HG03280 (cell line): ENCODE data around the gene TBCA.

ENCODE experiments used
- ATAC-seq: cut with Tn5 transposase; IDR thresholded peaks from one replicate; pipeline ENCODE4 v1.9.1; 2021; ENCODE audit warnings: mild to moderate bottlenecking, moderate library complexity; ENCODE audit not compliant: unreplicated experiment

The TBCA gene, protein sequence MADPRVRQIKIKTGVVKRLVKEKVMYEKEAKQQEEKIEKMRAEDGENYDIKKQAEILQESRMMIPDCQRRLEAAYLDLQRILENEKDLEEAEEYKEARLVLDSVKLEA

GRCh38 chr5:77775790-77776553, at the start of gene TBCA:
TSS of gene TBCA (minus strand) at chr5:77776339. CDS start at chr5:77776257, 82 bp downstream.
- ATAC-seq, result peak; percentile 91

DNA sequence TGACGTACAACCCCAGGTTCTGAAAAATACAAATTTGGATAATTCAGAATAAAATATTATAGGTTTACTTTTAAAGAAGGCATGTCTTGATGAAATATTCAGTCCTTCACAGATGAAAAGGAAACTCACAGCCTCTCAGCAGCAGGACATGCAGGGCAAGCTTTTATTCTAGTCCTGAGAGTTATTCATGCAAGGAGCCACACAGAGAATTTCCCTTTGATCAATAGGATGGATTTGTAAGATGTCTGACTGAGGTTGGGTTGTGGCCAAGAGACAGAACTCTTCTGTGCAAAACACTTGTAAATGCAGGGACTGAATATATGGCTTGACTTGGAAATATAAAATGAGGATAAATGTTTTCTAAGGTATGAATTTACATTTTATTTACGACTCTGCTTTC, 48.8 kb upstream of the TBCA start:
- no peak for ATAC-seq

DNA sequence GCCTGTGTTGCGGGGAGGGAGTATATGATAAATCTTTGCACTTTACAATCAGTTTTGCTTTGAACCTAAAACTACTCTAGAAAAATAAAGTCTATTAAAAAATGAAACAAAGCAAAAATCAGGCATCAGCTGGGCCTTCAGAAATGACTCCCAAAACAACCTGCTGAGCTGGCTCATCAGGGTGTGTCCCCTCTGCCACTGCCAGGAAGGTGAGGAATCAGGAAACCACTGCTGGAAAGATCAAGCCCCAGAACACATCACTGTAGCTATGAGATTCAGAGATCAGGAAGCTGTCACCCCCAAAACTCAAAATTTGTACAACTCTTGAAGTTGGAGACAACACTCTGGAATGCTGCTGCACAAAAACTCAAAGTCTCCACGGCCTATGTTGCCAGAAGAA, 40.5 kb upstream of the TBCA start:
- no peak for ATAC-seq

- ATAC-seq, result no peak
Measured at GRCh38 chr5:77812926-77813589, 36.9 kb upstream of the TBCA start.

DNA sequence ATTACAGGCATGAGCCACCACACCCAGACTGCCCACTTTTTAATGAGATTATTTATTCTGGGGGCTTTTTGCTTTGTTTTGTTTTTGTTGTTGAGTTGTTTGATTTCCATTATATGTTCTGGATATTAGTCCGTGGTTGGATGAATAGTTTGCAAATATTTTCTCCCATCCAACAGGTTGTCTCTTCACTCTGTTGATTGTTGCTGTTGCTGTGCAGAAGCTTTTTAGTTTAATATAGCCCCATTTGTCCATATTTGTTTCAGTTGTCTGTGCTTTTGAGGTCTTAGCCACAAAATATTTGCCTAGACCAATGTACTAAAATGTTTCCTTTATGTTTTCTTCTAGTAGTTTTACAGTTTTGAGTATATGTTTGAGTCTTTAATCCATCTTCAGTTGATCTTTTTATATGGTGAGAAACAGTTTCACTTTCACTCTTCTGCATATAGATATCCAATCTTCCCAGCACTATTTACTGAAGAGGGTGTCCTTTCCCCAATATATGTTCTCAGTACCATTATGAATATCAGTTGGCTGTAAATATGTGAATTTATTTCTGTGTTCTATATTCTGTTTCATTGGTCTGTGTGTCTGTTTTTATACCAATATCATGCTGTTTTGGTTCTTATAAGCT, 30.2 kb upstream of the TBCA start:
- no peak for ATAC-seq

GRCh38 chr5:77798456-77798855, 22.3 kb upstream of the TBCA start:
- no peak for ATAC-seq

- ATAC-seq, result no peak
Measured at GRCh38 chr5:77797136-77797535, 21.0 kb upstream of the TBCA start.

DNA sequence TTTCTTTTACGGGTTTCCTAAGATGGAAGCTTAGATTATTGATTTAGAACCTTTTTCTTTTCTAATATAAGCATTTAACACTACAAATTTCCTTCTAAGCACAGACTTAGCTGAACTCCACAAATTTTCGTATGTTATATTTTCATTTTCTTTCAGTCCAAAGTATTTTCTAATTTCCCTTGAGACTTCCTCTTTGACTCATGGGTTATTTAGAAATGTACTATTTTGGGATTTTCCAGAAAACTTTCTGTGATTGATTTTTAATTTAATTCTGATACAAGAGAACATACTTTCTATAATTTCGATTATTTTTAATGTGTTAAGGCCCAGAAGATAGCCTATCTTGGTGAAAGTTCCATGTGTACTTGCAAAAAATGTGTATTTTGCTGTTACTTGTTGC, 19.7 kb upstream of the TBCA start:
- ATAC-seq, result no peak

DNA sequence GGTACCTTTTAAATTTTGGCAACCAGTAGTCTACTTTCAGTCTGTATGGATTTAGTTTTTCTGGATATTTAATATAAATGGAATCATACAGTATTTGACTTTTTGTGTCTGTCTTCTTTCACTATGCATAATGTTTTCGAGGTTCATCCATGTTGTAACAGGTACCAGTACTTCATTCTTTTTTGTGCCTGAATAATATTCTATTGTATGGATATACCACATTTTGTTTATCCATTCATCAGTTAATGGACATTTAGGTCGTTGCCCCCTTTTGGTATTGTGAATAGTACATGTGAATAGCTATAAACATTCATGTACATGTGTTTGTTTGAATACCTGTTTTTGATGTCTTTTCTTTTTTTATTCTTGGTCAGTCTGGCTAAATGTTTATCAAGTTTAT, 19.1 kb upstream of the TBCA start:
- no peak for ATAC-seq

GRCh38 chr5:77791926-77792325, 15.8 kb upstream of the TBCA start:
- ATAC-seq, result no peak

- ATAC-seq, result no peak
Measured at GRCh38 chr5:77791356-77791755, 15.2 kb upstream of the TBCA start.

- no peak for ATAC-seq
Measured at GRCh38 chr5:77785229-77785628, 9.1 kb upstream of the TBCA start.

- ATAC-seq, result no peak
Measured at GRCh38 chr5:77784735-77785134, 8.6 kb upstream of the TBCA start.

DNA sequence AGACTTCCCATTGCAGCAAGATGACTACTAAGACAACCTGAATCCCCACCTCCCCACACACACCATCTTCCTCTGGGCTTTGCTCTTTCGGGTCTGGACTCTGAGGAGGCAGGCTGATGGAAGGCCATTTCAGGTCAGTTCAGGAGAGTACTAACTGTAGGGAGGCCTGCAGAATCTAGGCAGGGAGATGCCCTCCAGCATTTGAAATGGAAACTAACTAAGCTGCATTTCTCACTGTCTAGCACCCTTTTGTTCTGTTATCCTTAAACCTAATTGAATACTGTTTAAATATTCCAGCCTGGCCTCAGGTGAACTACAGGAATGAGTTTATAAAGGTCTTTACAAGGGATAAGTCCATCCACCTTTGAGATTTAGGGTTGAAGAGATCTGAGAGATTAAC, 4.9 kb upstream of the TBCA start:
- ATAC-seq, result no peak

DNA sequence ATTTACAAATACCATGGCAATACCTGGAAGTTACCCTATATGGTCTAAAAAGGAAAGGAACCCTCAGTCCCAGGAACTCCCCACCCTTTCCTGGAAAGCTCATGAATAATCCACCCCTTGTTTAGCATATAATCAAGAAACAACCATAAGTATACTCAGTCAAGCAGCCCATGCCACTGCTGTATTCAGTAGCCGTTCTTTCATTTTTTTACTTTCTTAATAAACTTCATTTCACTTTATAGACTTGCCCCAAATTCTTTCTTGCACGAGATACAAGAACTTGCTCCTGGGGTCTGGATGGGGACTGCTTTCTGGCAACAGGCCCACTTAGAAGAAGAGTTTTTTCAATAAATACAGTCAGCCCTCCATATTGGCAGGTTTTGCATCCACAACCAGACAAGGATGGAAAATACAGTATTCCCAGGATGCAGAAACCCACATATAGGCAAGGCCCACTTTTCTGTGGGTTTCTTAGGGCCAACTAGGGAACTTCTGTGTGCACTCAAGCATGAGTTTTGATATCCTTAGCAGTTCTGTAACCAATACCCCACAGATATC, 2.8 kb upstream of the TBCA start:
- no peak for ATAC-seq

DNA sequence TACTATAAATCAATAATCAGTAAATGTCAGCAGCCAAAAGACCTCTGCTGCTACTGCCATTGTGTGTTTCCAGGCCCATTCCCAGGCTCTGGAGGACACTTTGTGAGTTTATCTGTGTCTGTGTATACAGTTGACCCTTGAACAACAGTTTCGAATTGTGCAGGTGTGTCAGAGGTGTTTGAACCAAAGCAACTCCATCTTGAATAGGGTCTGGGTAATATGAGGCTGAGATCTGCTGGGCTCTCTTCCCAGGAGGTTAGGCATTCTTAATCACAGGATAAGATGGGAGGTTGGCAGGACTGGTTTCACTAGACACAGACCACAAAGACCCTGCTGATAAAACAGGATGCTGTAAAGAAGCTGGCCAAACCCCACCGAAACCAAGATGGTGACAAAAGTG, 2.3 kb upstream of the TBCA start:
- ATAC-seq, result no peak

DNA sequence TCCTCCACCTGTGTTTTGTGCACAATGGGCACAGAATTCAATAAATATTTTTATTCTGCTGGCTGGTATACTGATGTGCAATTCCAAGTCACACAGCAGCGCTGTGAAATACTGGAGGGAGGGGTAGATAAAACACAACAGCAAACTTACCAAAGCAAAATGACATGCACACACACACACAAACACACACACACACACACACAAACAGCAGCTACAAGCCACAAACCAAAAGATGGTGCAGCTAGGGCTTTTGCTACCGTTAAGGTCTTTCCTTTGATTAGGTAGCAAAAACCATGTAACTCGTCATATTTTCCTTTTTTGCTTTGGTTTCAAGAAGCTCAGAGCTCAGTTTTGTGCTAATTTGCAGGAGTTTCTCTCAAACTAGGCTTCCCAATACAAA, 1.8 kb upstream of the TBCA start:
- no peak for ATAC-seq

GRCh38 chr5:77777281-77777892, 1.2 kb upstream of the TBCA start:
- no peak for ATAC-seq

GRCh38 chr5:77776554-77777206, 541 bp upstream of the TBCA start:
- no peak for ATAC-seq

DNA sequence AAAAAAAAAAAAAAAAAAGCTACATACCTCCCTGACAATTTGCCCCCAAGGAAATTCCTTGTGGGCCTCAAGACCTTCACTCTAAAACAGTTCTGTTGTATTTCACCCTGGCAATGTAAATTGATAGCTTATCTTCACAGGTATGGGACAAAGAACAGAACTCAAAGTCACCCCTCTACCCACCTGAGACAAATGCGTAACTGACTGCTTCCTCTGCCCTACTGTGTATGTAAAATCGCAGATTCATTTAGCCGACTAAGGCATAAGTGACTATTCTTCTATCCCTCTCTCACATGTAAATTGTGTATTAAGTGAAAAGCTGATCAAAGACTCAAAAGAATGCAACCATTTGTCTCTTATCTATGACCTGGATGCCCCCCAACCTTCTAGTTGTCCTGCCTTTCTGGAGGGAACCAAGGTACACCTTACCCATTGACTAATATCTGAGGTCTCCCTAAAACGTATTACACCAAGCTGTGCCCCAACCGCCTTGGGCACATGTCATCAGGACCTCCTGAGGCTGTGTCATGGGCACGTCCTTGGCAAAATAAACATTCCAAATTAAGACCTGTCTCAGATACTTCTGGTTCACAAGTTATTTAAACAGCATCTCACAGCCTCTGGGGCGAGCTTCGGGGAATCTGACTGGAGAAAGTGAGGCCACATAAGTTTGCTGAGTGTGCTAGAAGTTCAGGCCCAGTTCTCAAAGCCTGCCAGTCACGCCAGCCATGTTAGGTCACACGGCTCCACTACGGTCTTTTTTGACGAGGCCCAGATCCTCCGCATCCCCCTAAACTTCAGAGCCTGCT, 954 bp downstream of the TBCA start:
- ATAC-seq, result no peak
